NCI-H748 (cell line): ENCODE results near the gene GLOD5.
"Not testable (repeated sequence)": the region's sequence is repeated elsewhere in the genome, so short reads cannot be mapped to it uniquely, and the experiment has no call there.

ENCODE experiments used
- DNase-seq: peaks from one replicate; lab custom pipeline; 2025; ENCODE audit not compliant: unreplicated experiment; lab: John Stamatoyannopoulos, UW

GLOD5 gene

GRCh38 chrX:48792219-48792618 lies 30.7 kb downstream of the GLOD5 start:
- DNase-seq, result no peak

DNA sequence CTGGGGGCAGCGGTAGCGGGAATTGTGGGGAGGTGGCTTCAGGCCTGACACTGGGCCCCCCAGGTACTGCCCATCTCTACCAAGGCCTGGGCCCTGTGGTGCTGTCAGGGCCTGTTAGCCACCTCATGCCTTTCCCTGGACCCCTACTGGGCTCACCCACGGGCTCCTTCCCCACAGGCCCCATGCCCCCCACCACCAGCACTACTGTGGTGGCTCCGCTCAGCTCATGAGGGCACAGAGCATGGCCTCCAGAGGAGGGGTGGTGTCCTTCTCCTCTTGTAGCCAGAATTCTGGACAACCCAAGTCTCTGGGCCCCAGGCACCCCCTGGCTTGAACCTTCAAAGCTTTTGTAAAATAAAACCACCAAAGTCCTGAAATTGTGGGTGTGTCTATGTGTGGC lies 32.4 kb downstream of the GLOD5 start:
- no peak for DNase-seq

- no peak for DNase-seq
Observed at GRCh38 chrX:48794340-48794910, 32.9 kb downstream of the GLOD5 start.

- no peak for DNase-seq
Observed at GRCh38 chrX:48794911-48795515, 33.5 kb downstream of the GLOD5 start.

DNA sequence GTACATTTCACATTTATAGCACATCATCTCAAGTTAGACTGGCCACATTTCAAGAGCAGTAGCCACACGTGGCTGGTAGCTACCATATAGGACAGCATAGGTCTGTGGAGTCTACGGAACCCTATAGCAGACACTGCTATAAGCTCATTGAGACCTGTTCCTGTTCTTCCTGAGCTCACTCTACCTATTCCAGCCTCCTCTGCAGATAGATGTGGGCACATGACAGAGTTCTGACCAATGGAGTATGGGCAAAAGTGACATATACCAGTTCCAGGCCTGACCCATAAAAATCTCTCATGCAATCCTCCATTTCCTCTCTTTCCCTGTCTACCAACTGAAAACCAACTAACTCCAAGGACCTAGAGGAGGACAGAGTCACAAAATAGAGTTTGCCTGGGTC lies 36.8 kb downstream of the GLOD5 start:
- DNase-seq, result no peak

DNA sequence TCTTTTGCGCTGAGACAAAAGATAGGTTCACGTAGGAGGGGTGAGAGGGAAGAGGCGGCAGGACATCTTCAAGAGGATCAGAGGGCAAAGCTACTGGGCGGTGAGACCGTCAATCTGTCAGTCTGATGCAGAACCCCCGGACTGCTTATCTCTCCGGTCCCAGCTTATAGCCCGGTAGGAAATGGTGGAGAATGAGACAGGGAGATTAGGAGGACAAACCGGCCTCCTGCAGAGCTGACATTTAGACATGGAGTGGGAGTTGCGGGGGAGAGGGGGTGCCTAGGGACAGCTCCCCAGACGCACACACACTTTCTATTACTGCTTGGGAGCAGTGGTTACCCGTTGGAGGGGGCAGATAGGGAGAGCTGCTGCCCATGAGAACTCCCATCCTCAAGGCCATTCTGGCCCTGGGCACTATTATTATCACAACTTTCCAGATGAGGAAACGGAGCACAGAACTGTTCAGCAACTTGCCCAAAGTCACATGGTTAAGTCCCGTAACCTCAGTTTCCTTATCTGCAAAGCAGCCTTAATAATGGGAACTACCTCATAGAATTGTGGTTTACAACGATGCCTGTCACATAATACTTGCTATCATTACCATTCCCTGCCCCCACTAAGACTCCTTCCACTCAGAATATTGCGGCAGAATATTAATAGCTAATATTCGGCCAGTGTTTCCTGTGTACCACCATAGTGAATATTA lies 39.2 kb downstream of the GLOD5 start:
- DNase-seq, result no peak

- peak; percentile 99 for DNase-seq
Observed at GRCh38 chrX:48801280-48802088, 39.9 kb downstream of the GLOD5 start, which contains the start of gene HDAC6. Gene HDAC6 (plus strand): TSS chrX:48802067. CDS start chrX:48802693, 626 bp downstream.

GRCh38 chrX:48802089-48802904 lies 40.8 kb downstream of the GLOD5 start:
- peak; percentile 91 for DNase-seq

GRCh38 chrX:48802905-48803200 lies 41.3 kb downstream of the GLOD5 start:
- DNase-seq, result no peak

DNA sequence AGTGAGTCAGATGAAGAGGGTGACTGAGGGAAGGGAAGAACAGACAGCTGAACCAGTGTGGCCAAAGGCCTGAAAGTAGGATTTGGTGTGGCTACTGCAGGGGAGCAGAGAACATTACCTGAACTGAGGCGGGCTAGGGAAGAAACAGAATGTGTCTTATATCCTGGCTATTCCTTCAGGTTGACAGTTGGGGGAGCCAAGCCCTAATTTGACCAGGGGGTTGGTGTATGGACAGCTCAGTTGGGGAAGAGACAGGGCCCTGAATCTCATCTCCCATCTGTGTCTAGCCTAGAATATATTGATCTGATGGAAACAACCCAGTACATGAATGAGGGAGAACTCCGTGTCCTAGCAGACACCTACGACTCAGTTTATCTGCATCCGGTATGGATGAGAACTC lies 44.5 kb downstream of the GLOD5 start:
- no peak for DNase-seq

DNA sequence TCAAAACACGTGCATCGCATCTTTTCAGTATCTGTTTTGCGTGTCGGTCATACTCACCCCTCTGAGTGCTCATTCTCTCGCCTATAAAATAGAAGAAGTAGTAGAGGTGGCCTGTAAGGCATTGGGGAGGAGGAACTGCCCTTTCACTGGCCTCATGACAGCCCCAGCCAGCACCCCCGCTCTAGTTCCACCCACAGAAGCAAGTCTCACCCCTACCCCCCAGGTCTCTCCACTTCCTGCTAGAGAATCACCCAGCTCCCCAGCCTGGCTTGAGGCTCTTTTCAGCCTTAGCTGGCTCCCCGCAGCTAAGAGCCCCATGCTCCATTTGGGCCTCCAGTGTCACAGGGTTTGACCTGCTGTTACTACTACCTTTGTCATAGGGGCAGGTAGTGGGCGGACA lies 52.1 kb downstream of the GLOD5 start:
- no peak for DNase-seq

- no peak for DNase-seq
Observed at GRCh38 chrX:48814722-48815121, 53.2 kb downstream of the GLOD5 start.

- no peak for DNase-seq
Observed at GRCh38 chrX:48815266-48815665, 53.7 kb downstream of the GLOD5 start.

DNA sequence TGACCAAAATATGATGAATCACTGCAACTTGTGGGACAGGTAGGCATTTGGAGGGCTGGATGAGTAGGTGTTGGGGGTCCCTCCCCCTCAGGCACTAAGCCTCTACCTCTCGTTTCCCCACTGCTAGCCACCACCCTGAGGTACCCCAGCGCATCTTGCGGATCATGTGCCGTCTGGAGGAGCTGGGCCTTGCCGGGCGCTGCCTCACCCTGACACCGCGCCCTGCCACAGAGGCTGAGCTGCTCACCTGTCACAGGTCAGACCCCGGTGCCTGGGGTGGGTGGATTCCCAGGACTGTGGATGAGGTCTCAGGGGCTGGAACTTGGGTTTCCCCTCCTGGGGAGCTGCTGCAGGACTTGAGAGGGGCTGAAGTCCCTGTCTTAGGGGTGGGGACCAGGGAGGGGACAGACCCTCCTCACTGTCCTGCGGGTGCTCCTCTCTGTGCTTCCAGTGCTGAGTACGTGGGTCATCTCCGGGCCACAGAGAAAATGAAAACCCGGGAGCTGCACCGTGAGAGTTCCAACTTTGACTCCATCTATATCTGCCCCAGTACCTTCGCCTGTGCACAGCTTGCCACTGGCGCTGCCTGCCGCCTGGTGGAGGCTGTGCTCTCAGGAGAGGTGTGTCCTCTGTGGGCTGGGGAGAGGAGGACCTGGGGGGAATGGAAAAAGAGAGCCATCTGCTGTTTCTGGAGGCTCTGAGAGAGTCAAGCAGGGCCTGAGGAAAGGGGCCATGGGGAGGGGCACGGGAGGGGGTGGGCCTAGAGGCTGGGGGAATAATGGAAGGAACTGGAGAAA lies 54.7 kb downstream of the GLOD5 start:
- DNase-seq, result no peak

- DNase-seq, result no peak
Observed at GRCh38 chrX:48818098-48818497, 56.6 kb downstream of the GLOD5 start.

DNA sequence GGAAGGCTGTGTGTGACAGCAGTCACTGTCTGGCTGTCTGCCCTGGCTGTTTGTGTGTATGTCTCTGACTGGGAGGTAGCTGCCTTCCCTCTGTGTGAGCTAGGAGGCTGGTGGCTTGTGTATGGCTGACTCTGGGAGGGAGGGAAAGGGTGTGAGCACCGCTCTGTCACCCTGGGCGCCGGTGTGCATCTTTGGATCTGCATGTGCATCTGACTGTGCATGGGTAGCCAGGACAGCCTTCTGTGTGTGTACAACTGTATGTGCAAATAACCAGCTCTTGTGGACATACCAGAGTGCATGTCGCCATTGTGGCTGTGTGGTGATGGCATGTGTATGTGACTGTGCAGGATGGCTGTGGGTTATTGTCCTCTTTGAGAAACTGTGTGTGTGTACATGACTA lies 57.3 kb downstream of the GLOD5 start:
- no peak for DNase-seq

DNA sequence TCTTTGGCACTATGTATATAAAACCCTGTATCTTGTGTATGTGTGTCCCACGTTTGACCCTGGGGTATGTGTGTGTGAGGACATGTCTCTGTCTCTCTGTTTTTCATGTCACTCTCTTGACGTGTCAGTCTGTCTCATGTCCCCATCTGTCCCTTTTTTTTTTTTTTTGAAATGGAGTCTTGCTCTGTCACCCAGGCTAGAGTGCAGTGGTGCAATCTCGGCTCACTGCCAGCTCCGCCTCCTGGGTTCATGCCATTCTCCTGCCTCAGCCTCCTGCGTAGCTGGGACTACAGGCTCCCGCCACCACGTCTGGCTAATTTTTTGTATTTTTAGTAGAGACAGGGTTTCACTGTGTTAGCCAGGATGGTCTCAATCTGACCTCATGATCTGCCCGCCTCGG lies 57.8 kb downstream of the GLOD5 start:
- not testable (repeated sequence) for DNase-seq

DNA sequence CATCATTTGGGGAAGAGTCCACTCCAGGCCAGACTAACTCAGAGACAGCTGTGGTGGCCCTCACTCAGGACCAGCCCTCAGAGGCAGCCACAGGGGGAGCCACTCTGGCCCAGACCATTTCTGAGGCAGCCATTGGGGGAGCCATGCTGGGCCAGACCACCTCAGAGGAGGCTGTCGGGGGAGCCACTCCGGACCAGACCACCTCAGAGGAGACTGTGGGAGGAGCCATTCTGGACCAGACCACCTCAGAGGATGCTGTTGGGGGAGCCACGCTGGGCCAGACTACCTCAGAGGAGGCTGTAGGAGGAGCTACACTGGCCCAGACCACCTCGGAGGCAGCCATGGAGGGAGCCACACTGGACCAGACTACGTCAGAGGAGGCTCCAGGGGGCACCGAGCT lies 61.5 kb downstream of the GLOD5 start:
- no peak for DNase-seq
